BE2C (cell line): ENCODE data around the gene RASA3.

ENCODE experiments used
- DNase-seq: peaks from one replicate; pipeline ENCODE4 v3.0.0-alpha.2; 2020
- H3K27me3 ChIP-seq: fragments of 250-450 bp; sonication (Bioruptor Pico); 2 replicates; pipeline ENCODE4 v1.5.1; 2020; ENCODE audit warnings: mild to moderate bottlenecking
- H3K36me3 ChIP-seq: fragments of 250-450 bp; sonication (Bioruptor Pico); 2 replicates; pipeline ENCODE4 v1.5.1; 2020; ENCODE audit warnings: mild to moderate bottlenecking
- H3K4me1 ChIP-seq: fragments of 250-450 bp; sonication (Bioruptor Pico); 2 replicates; pipeline ENCODE4 v1.5.1; 2020
- H3K4me3 ChIP-seq: 2 replicates; pipeline ENCODE4 v1.5.1; 2011; ENCODE audit warnings: low read depth, low read length
- H3K9me3 ChIP-seq: fragments of 250-450 bp; sonication (Bioruptor Pico); 2 replicates; pipeline ENCODE4 v1.5.1; 2020
- CTCF ChIP-seq: IDR thresholded peaks from 2 replicates; pipeline ENCODE4 v1.5.1; 2012; ENCODE audit warnings: mild to moderate bottlenecking, low read depth, low read length

The RASA3 gene

GRCh38 chr13:114026481-114026880, 105.9 kb downstream of the RASA3 start:
- 0 out of 2 replicates have a peak, but pooled peaks cover 4% of the 10 kb centered on the region for H3K9me3 ChIP-seq
- DNase-seq = no peak
- H3K4me3 ChIP-seq = no peak overlapping the region
- peaks cover 7% of the 10 kb centered on the region for H3K4me1 ChIP-seq
- H3K36me3 ChIP-seq = peaks cover 9% of the 10 kb centered on the region; the same call in 1 of the 2 replicates
- no peaks in the 10 kb centered on the region for H3K27me3 ChIP-seq
- no peak for TF ChIP-seq CTCF

- H3K9me3 ChIP-seq = no peaks in the 10 kb centered on the region
- H3K27me3 ChIP-seq = no peaks in the 10 kb centered on the region
- no peak overlapping the region for H3K4me3 ChIP-seq
- TF ChIP-seq CTCF = peak; percentile 39
- peaks cover 12% of the 10 kb centered on the region; the same call in 1 of the 2 replicates for H3K36me3 ChIP-seq
- peaks cover 7% of the 10 kb centered on the region for H3K4me1 ChIP-seq
- DNase-seq = peak; percentile 65
Measured at GRCh38 chr13:114025714-114026431, 106.5 kb downstream of the RASA3 start.

- TF ChIP-seq CTCF = no peak
Measured at GRCh38 chr13:114025405-114025713, 107.1 kb downstream of the RASA3 start.

GRCh38 chr13:114024603-114025404, 107.6 kb downstream of the RASA3 start:
- no peak for TF ChIP-seq CTCF
- H3K36me3 ChIP-seq = peaks cover 19% of the 10 kb centered on the region; the same call in 1 of the 2 replicates
- no peak overlapping the region for H3K4me3 ChIP-seq
- peaks cover 7% of the 10 kb centered on the region for H3K4me1 ChIP-seq
- H3K9me3 ChIP-seq = no peaks in the 10 kb centered on the region
- H3K27me3 ChIP-seq = no peaks in the 10 kb centered on the region
- no peak for DNase-seq

More at GRCh38 chr13:114025405-114025713, 107.1 kb downstream of the RASA3 start:
- H3K4me1 ChIP-seq = peaks cover 7% of the 10 kb centered on the region
- H3K9me3 ChIP-seq = no peaks in the 10 kb centered on the region
- peaks cover 17% of the 10 kb centered on the region; the same call in 1 of the 2 replicates for H3K36me3 ChIP-seq
- H3K27me3 ChIP-seq = no peaks in the 10 kb centered on the region
- DNase-seq = no peak
- no peak overlapping the region for H3K4me3 ChIP-seq

GRCh38 chr13:114023716-114024602, 108.5 kb downstream of the RASA3 start:
- DNase-seq = no peak
- TF ChIP-seq CTCF = no peak
- H3K4me1 ChIP-seq = peaks cover 7% of the 10 kb centered on the region
- peaks cover 19% of the 10 kb centered on the region; the same call in 1 of the 2 replicates for H3K36me3 ChIP-seq
- no peaks in the 10 kb centered on the region for H3K27me3 ChIP-seq
- no peak overlapping the region for H3K4me3 ChIP-seq
- no peaks in the 10 kb centered on the region for H3K9me3 ChIP-seq
